T-helper 1 cell treated with Interleukin-12 subunit alpha and Interleukin-12 subunit beta and Interleukin-4 antibody, amounts not matched to agents 30 μg/mL and 1 μg/mL, for 36 hours (primary cell): ENCODE data around the gene LBHD2.
"Not testable (repeated sequence)": the region's sequence is repeated elsewhere in the genome, so short reads cannot be mapped to it uniquely, and the experiment has no call there.

Experiments used
- H3K27ac Mint-ChIP-seq: one replicate; pipeline ENCODE4 v1.8.0; 2021; ENCODE audit warnings: mild to moderate bottlenecking, mixed read lengths
- H3K27me3 Mint-ChIP-seq: one replicate; pipeline ENCODE4 v1.8.0; 2021; ENCODE audit warnings: low read depth, mixed read lengths
- H3K36me3 Mint-ChIP-seq: one replicate; pipeline ENCODE4 v1.8.0; 2021; ENCODE audit warnings: low read depth, mixed read lengths
- H3K4me1 Mint-ChIP-seq: one replicate; pipeline ENCODE4 v1.8.0; 2021; ENCODE audit warnings: low read depth, mixed read lengths
- H3K4me3 Mint-ChIP-seq: one replicate; pipeline ENCODE4 v1.8.0; 2021; ENCODE audit warnings: mild to moderate bottlenecking, moderate library complexity, mixed read lengths
- H3K9me3 Mint-ChIP-seq: one replicate; pipeline ENCODE4 v1.8.0; 2021; ENCODE audit warnings: mixed read lengths

LBHD2 gene

GRCh38 chr14:103084021-103084919 lies at the start of gene LBHD2:
Gene LBHD2 (plus strand): TSS chr14:103084210. CDS start chr14:103086013, 1,803 bp downstream.
- Mint-ChIP-seq H3K27me3 (peaks cover 4% of the 10 kb centered on the region), H3K4me1 (no peaks in the 10 kb centered on the region), H3K9me3 (no peaks in the 10 kb centered on the region), H3K36me3 (no peaks in the 10 kb centered on the region), H3K4me3 (no peak within 1 kb of the TSS), H3K27ac (no peak within 1 kb of the TSS)

GRCh38 chr14:103041464-103041863 lies 42.5 kb upstream of the LBHD2 start:
- H3K9me3 Mint-ChIP-seq: peaks cover 6% of the 10 kb centered on the region
- H3K4me1 Mint-ChIP-seq: peaks cover 5% of the 10 kb centered on the region
- peaks cover 13% of the 10 kb centered on the region for H3K27me3 Mint-ChIP-seq
- H3K36me3 Mint-ChIP-seq: no peaks in the 10 kb centered on the region
- no peak overlapping the region for H3K4me3 Mint-ChIP-seq
- no peak overlapping the region for H3K27ac Mint-ChIP-seq

GRCh38 chr14:103043257-103044015 lies 40.6 kb upstream of the LBHD2 start:
- peaks cover 16% of the 10 kb centered on the region for H3K27me3 Mint-ChIP-seq
- no peak overlapping the region for H3K4me3 Mint-ChIP-seq
- peaks cover 5% of the 10 kb centered on the region for H3K4me1 Mint-ChIP-seq
- H3K36me3 Mint-ChIP-seq: no peaks in the 10 kb centered on the region
- peaks cover 6% of the 10 kb centered on the region for H3K9me3 Mint-ChIP-seq
- H3K27ac Mint-ChIP-seq: no peak overlapping the region

- H3K4me3 Mint-ChIP-seq: no peak overlapping the region
- peaks cover 6% of the 10 kb centered on the region for H3K9me3 Mint-ChIP-seq
- H3K27me3 Mint-ChIP-seq: peaks cover 16% of the 10 kb centered on the region
- H3K4me1 Mint-ChIP-seq: peaks cover 5% of the 10 kb centered on the region
- H3K27ac Mint-ChIP-seq: no peak overlapping the region
- H3K36me3 Mint-ChIP-seq: no peaks in the 10 kb centered on the region
These were observed 38.6 kb upstream of the LBHD2 start for GRCh38 chr14:103045371-103045869.

DNA sequence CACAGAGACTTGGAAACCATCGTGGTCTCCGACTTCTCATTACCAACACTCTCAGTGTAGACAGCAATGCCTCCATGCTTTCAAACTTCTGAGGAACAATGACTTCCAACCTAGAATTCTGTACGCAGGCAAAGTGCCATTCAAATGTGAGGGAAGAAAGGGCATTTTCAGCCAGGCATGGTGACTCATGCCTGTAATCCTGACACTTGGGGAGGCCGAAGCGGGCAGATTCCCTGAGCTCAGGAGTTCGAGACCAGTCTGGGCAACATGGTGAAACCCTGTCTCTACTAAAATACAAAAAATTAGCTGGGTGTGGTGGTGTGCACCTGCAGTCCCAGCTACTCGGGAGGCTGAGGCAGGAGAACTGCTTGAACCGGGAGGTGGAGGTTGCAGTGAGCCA lies 36.6 kb upstream of the LBHD2 start:
- H3K9me3 Mint-ChIP-seq, H3K27ac Mint-ChIP-seq, H3K36me3 Mint-ChIP-seq, H3K4me3 Mint-ChIP-seq, H3K4me1 Mint-ChIP-seq: not testable (repeated sequence)
- H3K27me3 Mint-ChIP-seq: peaks cover 16% of the 10 kb centered on the region

DNA sequence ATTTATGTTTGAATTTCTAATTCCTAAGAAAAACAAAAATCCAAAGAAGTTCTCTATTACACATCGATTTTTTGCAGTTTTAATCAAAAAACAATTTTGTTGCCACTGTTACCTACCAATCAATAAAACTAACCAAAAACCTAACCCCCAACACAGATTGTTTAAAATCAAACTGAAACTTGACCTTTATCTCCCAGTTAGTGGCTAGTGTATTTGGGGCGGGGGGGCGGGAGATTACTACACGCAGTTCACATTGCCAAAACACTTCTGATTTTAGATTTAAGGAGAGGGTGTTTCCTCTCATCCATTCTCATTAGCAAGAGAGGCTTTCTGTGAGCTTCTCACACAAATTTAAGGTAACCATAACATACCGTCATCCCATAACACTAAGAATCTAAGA lies 33.1 kb upstream of the LBHD2 start:
- no peak overlapping the region for H3K4me3 Mint-ChIP-seq
- H3K4me1 Mint-ChIP-seq: no peaks in the 10 kb centered on the region
- no peak overlapping the region for H3K27ac Mint-ChIP-seq
- H3K27me3 Mint-ChIP-seq: peaks cover 24% of the 10 kb centered on the region
- H3K36me3 Mint-ChIP-seq: no peaks in the 10 kb centered on the region
- H3K9me3 Mint-ChIP-seq: no peaks in the 10 kb centered on the region

DNA sequence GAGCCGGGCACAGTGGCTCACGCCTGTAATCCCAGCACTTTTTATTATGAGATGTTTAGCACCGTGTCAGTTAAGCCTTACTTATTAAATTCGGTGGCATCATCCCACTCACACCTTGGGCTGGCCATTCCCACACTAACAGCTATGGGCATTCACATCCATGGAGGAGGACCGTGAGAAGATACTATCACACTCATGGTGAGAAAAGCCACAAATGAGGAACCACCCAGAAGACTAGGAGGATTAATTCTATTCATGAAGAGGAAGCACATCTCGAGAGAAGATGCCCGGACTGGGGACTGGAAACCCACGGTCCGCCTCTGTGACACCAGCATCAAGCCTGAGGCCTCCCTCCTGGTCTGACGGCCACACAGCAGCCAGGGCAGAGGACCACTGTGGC lies 31.6 kb upstream of the LBHD2 start:
- Mint-ChIP-seq H3K4me3 (no peak overlapping the region), H3K27ac (no peak overlapping the region), H3K27me3 (peaks cover 32% of the 10 kb centered on the region), H3K9me3 (no peaks in the 10 kb centered on the region), H3K4me1 (no peaks in the 10 kb centered on the region), H3K36me3 (no peaks in the 10 kb centered on the region)

- peak overlapping the region; percentile 45 for H3K4me3 Mint-ChIP-seq
- H3K27me3 Mint-ChIP-seq: peaks cover 48% of the 10 kb centered on the region
- H3K36me3 Mint-ChIP-seq: no peaks in the 10 kb centered on the region
- no peak overlapping the region for H3K27ac Mint-ChIP-seq
- peaks cover 3% of the 10 kb centered on the region for H3K4me1 Mint-ChIP-seq
- H3K9me3 Mint-ChIP-seq: no peaks in the 10 kb centered on the region
These were observed 28.3 kb upstream of the LBHD2 start for GRCh38 chr14:103055695-103056094.

- Mint-ChIP-seq H3K9me3 (no peaks in the 10 kb centered on the region), H3K27ac (peak overlapping the region; percentile 45), H3K27me3 (peaks cover 49% of the 10 kb centered on the region), H3K36me3 (no peaks in the 10 kb centered on the region), H3K4me1 (peaks cover 3% of the 10 kb centered on the region), H3K4me3 (peak overlapping the region; percentile 64)
These were observed 27.5 kb upstream of the LBHD2 start for GRCh38 chr14:103056322-103057027.

DNA sequence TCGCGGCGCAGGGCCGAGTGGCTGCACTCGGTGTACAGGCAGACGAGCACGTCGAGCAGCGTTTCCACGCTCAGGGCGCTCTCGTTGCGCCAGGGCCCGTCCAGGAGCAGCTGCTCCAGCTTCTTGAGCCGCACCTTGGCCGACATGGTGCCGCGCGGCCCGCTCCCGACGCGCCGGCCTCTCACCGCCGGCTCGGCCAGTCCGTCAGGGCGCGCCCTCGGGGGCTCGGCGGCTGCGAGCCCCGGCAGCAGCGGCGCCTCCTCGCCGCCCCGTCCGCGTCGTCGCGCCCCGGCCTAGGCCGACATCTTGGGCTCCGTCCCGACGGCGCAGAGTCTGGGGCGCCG lies 27.0 kb upstream of the LBHD2 start:
- Mint-ChIP-seq H3K36me3 (no peaks in the 10 kb centered on the region), H3K9me3 (no peaks in the 10 kb centered on the region), H3K27ac (no peak overlapping the region), H3K27me3 (peaks cover 54% of the 10 kb centered on the region), H3K4me1 (peaks cover 3% of the 10 kb centered on the region), H3K4me3 (no peak overlapping the region)

GRCh38 chr14:103057372-103058163 lies 26.4 kb upstream of the LBHD2 start, which contains the start of gene CDC42BPB:
Gene CDC42BPB (minus strand): TSS chr14:103057549. CDS start chr14:103057173, 376 bp downstream.
- Mint-ChIP-seq H3K36me3 (no peaks in the 10 kb centered on the region), H3K9me3 (no peaks in the 10 kb centered on the region), H3K27ac (peak within 1 kb of the TSS; percentile 45), H3K4me1 (peaks cover 3% of the 10 kb centered on the region), H3K4me3 (peak within 1 kb of the TSS; percentile 64), H3K27me3 (peaks cover 57% of the 10 kb centered on the region)

- Mint-ChIP-seq H3K4me1 (peaks cover 3% of the 10 kb centered on the region), H3K4me3 (peak overlapping the region; percentile 21), H3K27ac (no peak overlapping the region), H3K9me3 (no peaks in the 10 kb centered on the region), H3K36me3 (no peaks in the 10 kb centered on the region), H3K27me3 (peaks cover 57% of the 10 kb centered on the region)
These were observed 25.6 kb upstream of the LBHD2 start for GRCh38 chr14:103058164-103059055.

GRCh38 chr14:103059556-103059955 lies 24.5 kb upstream of the LBHD2 start:
- H3K27me3 Mint-ChIP-seq: peaks cover 56% of the 10 kb centered on the region
- no peak overlapping the region for H3K4me3 Mint-ChIP-seq
- H3K4me1 Mint-ChIP-seq: peaks cover 3% of the 10 kb centered on the region
- no peaks in the 10 kb centered on the region for H3K36me3 Mint-ChIP-seq
- no peak overlapping the region for H3K27ac Mint-ChIP-seq
- no peaks in the 10 kb centered on the region for H3K9me3 Mint-ChIP-seq
